Left ventricle myocardium superior (tissue), 1 donor: ENCODE measurements around the gene SLCO4A1. TPM values are rescaled to one million over a fixed set of nuclear protein-coding genes. Genes with fewer than 3 reads are reported as not detected.

ENCODE experiments used
- ATAC-seq: fragments of 200-7000 bp; cut with Tn5 transposase; one replicate; pipeline ENCODE4 v1.9.1; 2020; ENCODE audit warnings: mild to moderate bottlenecking, moderate library complexity
- DNase-seq: peaks from one replicate; pipeline ENCODE4 v3.0.0-alpha.2; 2020
- intact Hi-C: fragments of 100-400 bp; cut with micrococcal nuclease; formaldehyde crosslinking; loops from one replicate; pipeline ENCODE4 v1.11.0; 2022
- total RNA-seq: library from RNA; stranded (reverse); fragmentation: NEBNext Ultra II Directional; extraction: Animal tissue kit (Norgen Biotek cat#: 25700); gene quantifications from one replicate; pipeline ENCODE4 v1.2.1, GENCODE V29; 2021
- donor health status: DM: no; HTN: yes; CAD: no; lungs with severe emphysema.

The SLCO4A1 gene
- total RNA-seq, 1 donor from 2014 or later = 9.4 TPM

DNA sequence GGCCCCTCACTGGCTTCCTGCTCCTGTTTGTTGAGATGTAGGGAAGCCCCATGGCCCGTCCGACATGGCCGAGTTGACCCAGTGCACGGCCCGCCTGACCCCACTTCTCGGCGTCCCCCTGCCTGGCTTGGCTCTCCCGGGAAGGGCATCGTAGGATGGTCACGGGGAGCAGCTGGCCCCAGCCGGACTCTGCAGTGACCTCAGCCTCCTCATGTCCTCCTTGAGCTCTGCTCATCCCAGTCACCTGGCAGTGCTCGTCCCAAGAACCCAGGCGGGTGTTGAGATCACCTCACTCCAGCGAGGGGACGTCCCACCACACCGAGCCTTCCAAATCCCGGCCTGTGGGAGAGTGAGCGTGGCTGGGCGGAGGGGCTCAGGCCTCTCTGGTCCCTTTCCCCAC lies 15.7 kb downstream of the SLCO4A1 start:
- DNase-seq (no peak), ATAC-seq (no peak)
- intact Hi-C loops = no loop called here

- DNase-seq (no peak), ATAC-seq (no peak)
- intact Hi-C loops = no loop called here
Observed at GRCh38 chr20:62658593-62659178, 16.4 kb downstream of the SLCO4A1 start.

GRCh38 chr20:62659488-62660239 lies 17.4 kb downstream of the SLCO4A1 start:
- no peak for DNase-seq
- ATAC-seq = no peak

DNA sequence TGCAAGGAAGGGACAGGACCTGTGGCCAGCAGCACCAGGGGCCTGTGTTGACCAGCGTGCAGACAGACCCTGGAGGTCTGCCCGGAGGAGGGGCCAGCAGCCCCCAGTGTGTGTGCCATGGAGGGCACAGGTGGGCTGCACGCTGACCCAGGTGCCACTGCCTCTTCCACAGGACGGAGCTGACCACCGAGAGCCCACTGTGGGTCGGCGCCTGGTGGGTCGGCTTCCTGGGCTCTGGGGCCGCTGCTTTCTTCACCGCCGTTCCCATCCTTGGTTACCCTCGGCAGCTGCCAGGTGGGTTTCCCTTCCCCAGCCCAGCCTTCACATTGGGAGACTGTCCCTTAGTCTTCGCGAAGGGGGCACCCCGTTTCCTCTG lies 17.9 kb downstream of the SLCO4A1 start:
- intact Hi-C loops = loop anchor here (10.0 kb wide), 1 partner anchor 145 kb away; the partner anchor contains the start of gene OGFR
- no peak for ATAC-seq
- no peak for DNase-seq

More at GRCh38 chr20:62659488-62660239, 17.4 kb downstream of the SLCO4A1 start:
- intact Hi-C loops = loop anchor here (10.0 kb wide), 1 partner anchor 145 kb away; the partner anchor contains the start of gene OGFR

- intact Hi-C loops = loop anchor here (10.0 kb wide), 1 partner anchor 144 kb away; the partner anchor contains the start of gene OGFR
- DNase-seq = no peak
- ATAC-seq = no peak
Observed at GRCh38 chr20:62660768-62661167, 18.5 kb downstream of the SLCO4A1 start.

DNA sequence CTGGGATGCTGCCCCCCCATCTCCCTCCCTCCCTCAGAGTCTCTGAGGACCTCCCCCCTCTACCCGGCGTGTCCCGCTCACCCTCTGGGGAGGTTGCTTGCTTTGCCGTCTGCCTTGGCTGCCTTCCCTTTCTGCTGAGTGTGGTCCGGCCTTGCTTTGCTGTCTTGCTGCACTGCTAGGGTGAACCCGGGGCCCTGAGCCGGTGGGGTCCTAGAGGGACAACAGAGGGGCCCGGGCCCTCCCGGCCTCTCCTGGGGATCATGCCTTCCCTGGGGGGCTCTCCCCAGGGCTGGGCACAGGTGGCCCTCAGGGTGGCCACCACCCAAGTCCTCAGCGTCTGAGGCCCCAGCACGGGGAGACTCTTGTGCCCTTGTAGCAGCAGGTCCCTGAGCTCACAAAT lies 19.3 kb downstream of the SLCO4A1 start:
- no peak for ATAC-seq
- no peak for DNase-seq
- intact Hi-C loops = loop anchor here (10.0 kb wide), 1 partner anchor 143 kb away; the partner anchor contains the start of gene OGFR

DNA sequence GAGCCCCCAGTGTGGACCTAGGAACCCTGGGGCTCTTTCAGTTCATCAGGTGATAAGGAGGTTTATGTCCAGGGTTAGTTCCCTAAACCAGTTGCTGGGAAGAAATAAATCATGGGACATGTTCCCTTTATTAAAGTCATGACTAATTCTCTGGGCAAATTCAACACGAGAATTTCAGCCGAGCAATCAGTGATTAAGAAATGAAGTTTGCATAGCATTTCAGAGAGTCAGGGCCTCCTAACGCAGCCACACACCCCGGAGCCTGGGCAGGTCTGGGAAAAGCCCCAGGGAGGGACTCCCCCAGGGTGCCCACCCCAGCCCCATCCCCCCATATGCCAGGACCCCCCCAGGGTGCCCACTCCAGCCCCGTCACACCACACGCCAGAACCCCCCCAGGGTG lies 20.1 kb downstream of the SLCO4A1 start:
- intact Hi-C loops = loop anchor here (10.0 kb wide), 1 partner anchor 142 kb away; the partner anchor contains the start of gene OGFR
- ATAC-seq (no peak), DNase-seq (no peak)

DNA sequence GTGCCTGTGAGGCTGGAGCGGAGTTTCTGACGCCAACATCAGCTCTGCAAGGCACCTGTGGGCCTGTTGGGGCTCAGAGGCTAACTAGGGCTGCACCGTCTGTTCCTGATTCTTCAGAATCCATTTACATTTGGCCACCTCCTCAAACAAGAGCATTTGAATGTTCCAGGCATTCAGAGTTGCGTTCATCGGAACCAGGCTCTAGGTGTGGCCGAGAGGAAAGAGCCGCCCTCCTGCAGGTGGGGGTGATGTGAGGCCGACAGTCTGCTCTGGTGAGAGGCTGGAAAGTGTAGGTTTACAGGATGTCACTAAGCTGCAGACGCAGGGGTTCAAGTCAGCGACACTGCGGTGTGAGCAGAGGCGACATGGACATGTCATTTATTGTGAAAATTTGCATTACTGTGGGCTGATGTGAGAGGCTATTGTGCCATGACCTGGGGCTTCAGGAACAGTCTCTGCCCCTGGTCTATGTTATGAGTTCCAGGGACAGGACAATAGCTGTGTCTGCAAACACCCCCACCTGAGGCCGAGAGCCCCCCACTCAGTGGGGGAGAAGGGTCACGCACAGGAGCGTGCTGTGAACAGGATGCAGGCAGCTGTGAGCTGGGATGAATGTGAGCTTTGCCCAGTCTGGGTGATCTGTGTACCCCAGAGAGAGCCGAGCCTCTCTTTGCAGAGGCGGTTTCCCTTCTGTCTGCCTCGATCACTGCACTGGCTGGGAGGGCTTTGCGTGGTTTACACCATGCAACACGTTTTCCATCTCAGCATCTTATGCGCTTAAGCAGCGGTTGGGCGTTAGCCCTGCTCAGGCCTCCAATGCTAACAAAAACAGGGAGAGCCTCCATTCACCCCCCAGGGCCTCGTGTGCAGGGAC lies 21.1 kb downstream of the SLCO4A1 start:
- ATAC-seq = no peak
- no peak for DNase-seq
- intact Hi-C loops = loop anchor here (10.0 kb wide), 1 partner anchor 141 kb away; the partner anchor contains the start of gene OGFR

GRCh38 chr20:62664019-62664971 lies 22.0 kb downstream of the SLCO4A1 start:
- DNase-seq (no peak), ATAC-seq (no peak)
- intact Hi-C loops = loop anchor here (10.0 kb wide), 1 partner anchor 141 kb away; the partner anchor contains the start of gene OGFR

DNA sequence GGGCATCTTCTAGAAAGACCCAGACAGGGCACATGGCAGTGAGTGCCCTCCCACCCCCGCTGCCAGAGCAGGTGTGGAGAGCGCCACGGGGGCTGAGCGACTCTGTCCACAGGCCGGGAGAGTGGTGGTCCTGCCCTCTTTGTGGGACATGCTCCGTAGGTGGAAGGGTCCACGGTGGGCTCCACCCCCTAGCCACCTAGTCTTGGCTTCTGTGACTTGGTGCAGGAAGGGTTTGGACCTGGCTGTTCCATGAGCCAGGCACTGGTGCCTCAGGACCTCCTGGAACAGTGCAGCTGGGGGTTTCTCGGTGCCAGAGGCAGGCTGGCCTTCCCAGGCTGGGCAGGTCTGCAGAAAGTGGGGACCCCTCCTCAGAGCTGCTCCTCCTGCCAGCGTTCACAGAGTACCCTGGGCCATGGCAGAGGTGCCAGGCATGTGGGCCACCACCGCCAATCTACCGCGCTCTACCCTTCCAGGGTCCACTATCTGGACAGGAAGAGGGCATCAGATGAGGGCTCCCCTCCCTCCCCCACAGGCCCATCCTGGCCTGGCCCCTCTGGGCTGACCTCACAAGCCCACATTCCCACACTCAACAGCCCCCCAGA lies 23.0 kb downstream of the SLCO4A1 start:
- DNase-seq (no peak), ATAC-seq (no peak)
- intact Hi-C loops = loop anchor here (10.0 kb wide), 1 partner anchor 140 kb away; the partner anchor contains the start of gene OGFR

- intact Hi-C loops = loop anchor here (10.0 kb wide), 1 partner anchor 139 kb away; the partner anchor contains the start of gene OGFR
- DNase-seq (peak; percentile 28), ATAC-seq (no peak)
Observed at GRCh38 chr20:62665826-62666735, 23.8 kb downstream of the SLCO4A1 start.

GRCh38 chr20:62666736-62667529 lies 24.6 kb downstream of the SLCO4A1 start:
- intact Hi-C loops = loop anchor here (10.0 kb wide), 1 partner anchor 138 kb away; the partner anchor contains the start of gene OGFR
- peak; percentile 61 for ATAC-seq
- peak; percentile 62 for DNase-seq

- DNase-seq = no peak
- ATAC-seq = no peak
- intact Hi-C loops = loop anchor here (10.0 kb wide), 1 partner anchor 137 kb away; the partner anchor contains the start of gene OGFR
Observed at GRCh38 chr20:62667530-62668440, 25.5 kb downstream of the SLCO4A1 start.

- DNase-seq (peak; percentile 70), ATAC-seq (peak; percentile 74)
- intact Hi-C loops = loop anchor here (10.0 kb wide), 1 partner anchor 136 kb away; the partner anchor contains the start of gene OGFR
Observed at GRCh38 chr20:62668441-62669027, 26.2 kb downstream of the SLCO4A1 start.
